ENCODE measurements around the gene KL.

DNA sequence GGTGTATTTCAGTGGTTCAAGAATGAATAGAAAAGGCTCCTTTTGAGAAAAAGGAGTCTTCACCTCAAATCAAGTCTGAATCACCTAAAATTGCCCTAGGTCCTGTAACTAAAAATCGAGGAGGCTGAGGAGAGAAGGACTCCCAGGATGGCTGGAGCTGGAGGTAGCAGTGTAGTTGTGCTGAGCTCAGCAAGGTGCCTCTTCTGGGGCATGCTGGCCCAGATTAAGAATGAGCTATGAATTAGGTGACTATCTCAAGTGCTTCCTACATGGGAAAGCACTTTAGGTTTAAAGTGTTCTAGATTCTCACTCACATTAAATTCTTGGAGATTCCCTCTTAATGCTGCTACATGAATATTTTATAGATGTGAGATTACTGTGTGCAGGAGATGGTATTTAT lies 28.8 kb upstream of the KL start:
- TF ChIP-seq, protein P1, sequence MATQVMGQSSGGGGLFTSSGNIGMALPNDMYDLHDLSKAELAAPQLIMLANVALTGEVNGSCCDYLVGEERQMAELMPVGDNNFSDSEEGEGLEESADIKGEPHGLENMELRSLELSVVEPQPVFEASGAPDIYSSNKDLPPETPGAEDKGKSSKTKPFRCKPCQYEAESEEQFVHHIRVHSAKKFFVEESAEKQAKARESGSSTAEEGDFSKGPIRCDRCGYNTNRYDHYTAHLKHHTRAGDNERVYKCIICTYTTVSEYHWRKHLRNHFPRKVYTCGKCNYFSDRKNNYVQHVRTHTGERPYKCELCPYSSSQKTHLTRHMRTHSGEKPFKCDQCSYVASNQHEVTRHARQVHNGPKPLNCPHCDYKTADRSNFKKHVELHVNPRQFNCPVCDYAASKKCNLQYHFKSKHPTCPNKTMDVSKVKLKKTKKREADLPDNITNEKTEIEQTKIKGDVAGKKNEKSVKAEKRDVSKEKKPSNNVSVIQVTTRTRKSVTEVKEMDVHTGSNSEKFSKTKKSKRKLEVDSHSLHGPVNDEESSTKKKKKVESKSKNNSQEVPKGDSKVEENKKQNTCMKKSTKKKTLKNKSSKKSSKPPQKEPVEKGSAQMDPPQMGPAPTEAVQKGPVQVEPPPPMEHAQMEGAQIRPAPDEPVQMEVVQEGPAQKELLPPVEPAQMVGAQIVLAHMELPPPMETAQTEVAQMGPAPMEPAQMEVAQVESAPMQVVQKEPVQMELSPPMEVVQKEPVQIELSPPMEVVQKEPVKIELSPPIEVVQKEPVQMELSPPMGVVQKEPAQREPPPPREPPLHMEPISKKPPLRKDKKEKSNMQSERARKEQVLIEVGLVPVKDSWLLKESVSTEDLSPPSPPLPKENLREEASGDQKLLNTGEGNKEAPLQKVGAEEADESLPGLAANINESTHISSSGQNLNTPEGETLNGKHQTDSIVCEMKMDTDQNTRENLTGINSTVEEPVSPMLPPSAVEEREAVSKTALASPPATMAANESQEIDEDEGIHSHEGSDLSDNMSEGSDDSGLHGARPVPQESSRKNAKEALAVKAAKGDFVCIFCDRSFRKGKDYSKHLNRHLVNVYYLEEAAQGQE (IDR thresholded peaks at IDR 0.05; ENCODE audit: insufficient read depth in 1 of 2, low read depth in 2 of 2, low read length in 2 of 2): no peak
- TF ChIP-seq POLR2AphosphoS5 (IDR thresholded peaks at IDR 0.05; ENCODE audit: low read depth, low read length) (no peak), SIN3A (IDR thresholded peaks at IDR 0.05; ENCODE audit: borderline replicate concordance, insufficient read depth, low read length) (no peak)

All from PFSK-1 (cell line).